ENCODE data around the gene CENPW.

The CENPW gene

GRCh38 chr6:126313941-126314340, 26.0 kb upstream of the CENPW start:
- TF ChIP-seq EZH2 (IDR thresholded peaks at IDR 0.05) (no peak), POLR2AphosphoS5 (IDR thresholded peaks at IDR 0.05; ENCODE audit: borderline replicate concordance, low read depth, low read length) (no peak), FOXP2 (optimal IDR thresholded peaks at IDR 0.05; ENCODE audit: control extremely low read depth, extremely low read length, insufficient read depth) (no peak)
- Histone ChIP-seq H3K36me3 (ENCODE audit: insufficient read depth, low read length) (no peaks in the 10 kb centered on the region), H3K4me3 (no peak overlapping the region), H3K27ac (no peak overlapping the region), H3K9me3 (ENCODE audit: low read depth, low read length) (no peaks in the 10 kb centered on the region), H3K9ac (ENCODE audit: insufficient read length) (no peak overlapping the region)
- DNase-seq (ENCODE audit: low read depth, low spot score), result no peak

GRCh38 chr6:126318797-126319196, 21.1 kb upstream of the CENPW start:
- no peaks in the 10 kb centered on the region for H3K9me3 ChIP-seq (ENCODE audit: low read depth, low read length)
- DNase-seq (ENCODE audit: low read depth, low spot score), result no peak
- TF ChIP-seq POLR2AphosphoS5 (IDR thresholded peaks at IDR 0.05; ENCODE audit: borderline replicate concordance, low read depth, low read length) (no peak), FOXP2 (optimal IDR thresholded peaks at IDR 0.05; ENCODE audit: control extremely low read depth, extremely low read length, insufficient read depth) (no peak), EZH2 (IDR thresholded peaks at IDR 0.05) (no peak)
- H3K4me3 ChIP-seq, result no peak overlapping the region
- no peaks in the 10 kb centered on the region for H3K36me3 ChIP-seq (ENCODE audit: insufficient read depth, low read length)
- H3K9ac ChIP-seq (ENCODE audit: insufficient read length), result no peak overlapping the region
- H3K27ac ChIP-seq, result no peak overlapping the region

- no peaks in the 10 kb centered on the region for H3K9me3 ChIP-seq (ENCODE audit: low read depth, low read length)
- no peak overlapping the region for H3K9ac ChIP-seq (ENCODE audit: insufficient read length)
- H3K4me3 ChIP-seq, result no peak overlapping the region
- no peaks in the 10 kb centered on the region for H3K36me3 ChIP-seq (ENCODE audit: insufficient read depth, low read length)
- no peak overlapping the region for H3K27ac ChIP-seq
- TF ChIP-seq FOXP2 (optimal IDR thresholded peaks at IDR 0.05; ENCODE audit: control extremely low read depth, extremely low read length, insufficient read depth) (no peak), EZH2 (IDR thresholded peaks at IDR 0.05) (no peak), POLR2AphosphoS5 (IDR thresholded peaks at IDR 0.05; ENCODE audit: borderline replicate concordance, low read depth, low read length) (no peak)
- no peak for DNase-seq (ENCODE audit: low read depth, low spot score)
Observed at GRCh38 chr6:126333729-126334128, 6.2 kb upstream of the CENPW start.

GRCh38 chr6:126335210-126335609, 4.7 kb upstream of the CENPW start:
- H3K36me3 ChIP-seq (ENCODE audit: insufficient read depth, low read length), result no peaks in the 10 kb centered on the region
- no peak overlapping the region for H3K9ac ChIP-seq (ENCODE audit: insufficient read length)
- H3K27ac ChIP-seq, result no peak overlapping the region
- H3K4me3 ChIP-seq, result no peak overlapping the region
- no peak for DNase-seq (ENCODE audit: low read depth, low spot score)
- no peak for TF ChIP-seq FOXP2 (optimal IDR thresholded peaks at IDR 0.05; ENCODE audit: control extremely low read depth, extremely low read length, insufficient read depth)
- no peak for TF ChIP-seq POLR2AphosphoS5 (IDR thresholded peaks at IDR 0.05; ENCODE audit: borderline replicate concordance, low read depth, low read length)
- TF ChIP-seq EZH2 (IDR thresholded peaks at IDR 0.05), result no peak
- no peaks in the 10 kb centered on the region for H3K9me3 ChIP-seq (ENCODE audit: low read depth, low read length)

- no peaks in the 10 kb centered on the region for H3K36me3 ChIP-seq (ENCODE audit: insufficient read depth, low read length)
- H3K4me3 ChIP-seq, result no peak overlapping the region
- DNase-seq (ENCODE audit: low read depth, low spot score), result no peak
- no peak overlapping the region for H3K9ac ChIP-seq (ENCODE audit: insufficient read length)
- H3K9me3 ChIP-seq (ENCODE audit: low read depth, low read length), result no peaks in the 10 kb centered on the region
- TF ChIP-seq POLR2AphosphoS5 (IDR thresholded peaks at IDR 0.05; ENCODE audit: borderline replicate concordance, low read depth, low read length) (no peak), EZH2 (IDR thresholded peaks at IDR 0.05) (no peak), FOXP2 (optimal IDR thresholded peaks at IDR 0.05; ENCODE audit: control extremely low read depth, extremely low read length, insufficient read depth) (no peak)
- H3K27ac ChIP-seq, result no peak overlapping the region
Observed at GRCh38 chr6:126337323-126337722, 2.6 kb upstream of the CENPW start.

GRCh38 chr6:126341126-126341525, 1.2 kb downstream of the CENPW start:
- H3K27ac ChIP-seq, result no peak overlapping the region
- no peak for TF ChIP-seq EZH2 (IDR thresholded peaks at IDR 0.05)
- no peak for TF ChIP-seq POLR2AphosphoS5 (IDR thresholded peaks at IDR 0.05; ENCODE audit: borderline replicate concordance, low read depth, low read length)
- TF ChIP-seq FOXP2 (optimal IDR thresholded peaks at IDR 0.05; ENCODE audit: control extremely low read depth, extremely low read length, insufficient read depth), result no peak
- no peaks in the 10 kb centered on the region for H3K9me3 ChIP-seq (ENCODE audit: low read depth, low read length)
- peak overlapping the region; percentile 100 for H3K4me3 ChIP-seq
- H3K9ac ChIP-seq (ENCODE audit: insufficient read length), result peak overlapping the region; percentile 90
- no peak for DNase-seq (ENCODE audit: low read depth, low spot score)
- H3K36me3 ChIP-seq (ENCODE audit: insufficient read depth, low read length), result no peaks in the 10 kb centered on the region

- DNase-seq (ENCODE audit: low read depth, low spot score), result no peak
- Histone ChIP-seq H3K4me3 (no peak overlapping the region), H3K27ac (no peak overlapping the region), H3K9ac (ENCODE audit: insufficient read length) (no peak overlapping the region), H3K36me3 (ENCODE audit: insufficient read depth, low read length) (peaks cover 10% of the 10 kb centered on the region; the same call in 1 of the 2 replicates), H3K9me3 (ENCODE audit: low read depth, low read length) (no peaks in the 10 kb centered on the region)
- TF ChIP-seq FOXP2 (optimal IDR thresholded peaks at IDR 0.05; ENCODE audit: control extremely low read depth, extremely low read length, insufficient read depth) (no peak), EZH2 (IDR thresholded peaks at IDR 0.05) (no peak), POLR2AphosphoS5 (IDR thresholded peaks at IDR 0.05; ENCODE audit: borderline replicate concordance, low read depth, low read length) (no peak)
Observed at GRCh38 chr6:126344181-126344580, 4.3 kb downstream of the CENPW start.

- no peak for TF ChIP-seq EZH2 (IDR thresholded peaks at IDR 0.05)
- TF ChIP-seq POLR2AphosphoS5 (IDR thresholded peaks at IDR 0.05; ENCODE audit: borderline replicate concordance, low read depth, low read length), result no peak
- TF ChIP-seq FOXP2 (optimal IDR thresholded peaks at IDR 0.05; ENCODE audit: control extremely low read depth, extremely low read length, insufficient read depth), result no peak
Observed at GRCh38 chr6:126351960-126352359, 12.0 kb downstream of the CENPW start.

GRCh38 chr6:126352514-126352913, 12.6 kb downstream of the CENPW start:
- H3K27ac ChIP-seq, result no peak overlapping the region
- peaks cover 4% of the 10 kb centered on the region for H3K36me3 ChIP-seq (ENCODE audit: insufficient read depth, low read length)
- H3K4me3 ChIP-seq, result no peak overlapping the region
- TF ChIP-seq EZH2 (IDR thresholded peaks at IDR 0.05) (no peak), POLR2AphosphoS5 (IDR thresholded peaks at IDR 0.05; ENCODE audit: borderline replicate concordance, low read depth, low read length) (no peak), FOXP2 (optimal IDR thresholded peaks at IDR 0.05; ENCODE audit: control extremely low read depth, extremely low read length, insufficient read depth) (no peak)
- DNase-seq (ENCODE audit: low read depth, low spot score), result no peak
- no peaks in the 10 kb centered on the region for H3K9me3 ChIP-seq (ENCODE audit: low read depth, low read length)
- H3K9ac ChIP-seq (ENCODE audit: insufficient read length), result no peak overlapping the region

More at GRCh38 chr6:126351960-126352359, 12.0 kb downstream of the CENPW start:
- no peak for DNase-seq (ENCODE audit: low read depth, low spot score)
- Histone ChIP-seq H3K9me3 (ENCODE audit: low read depth, low read length) (no peaks in the 10 kb centered on the region), H3K27ac (no peak overlapping the region), H3K9ac (ENCODE audit: insufficient read length) (no peak overlapping the region), H3K4me3 (no peak overlapping the region), H3K36me3 (ENCODE audit: insufficient read depth, low read length) (peaks cover 6% of the 10 kb centered on the region)
